Caco-2 (cell line): ENCODE measurements around the gene AFAP1L2. TPM values are rescaled to one million over a fixed set of nuclear protein-coding genes. Genes with fewer than 3 reads are reported as not detected.

Source experiments
- BruUV-seq: library from RNA; stranded (reverse); fragments of 400-500 nt; replicated peaks from 2 replicates; lab custom pipeline; 2021; lab: Mats Ljungman, UMichigan
- CTCF ChIA-PET: fragments of 300-600 bp; sonication (Branson Sonifier 250); formaldehyde crosslinking; loops from one replicate; lab custom pipeline; 2022; ENCODE audit warnings: antibody characterized with exemption; lab: Charles Lee
- POLR2A ChIA-PET: fragments of 300-600 bp; sonication (Branson Sonifier 250); formaldehyde crosslinking; loops from one replicate; lab custom pipeline; 2022; ENCODE audit warnings: antibody characterized with exemption; lab: Charles Lee
- DNase-seq, 2 experiments: peaks; one replicate each; pipeline versions ENCODE4 v3.0.0 to v3.0.0-alpha.2; 2020 to 2022
- H3K27me3 ChIP-seq: replicated peaks from 2 replicates; pipeline ENCODE4 v1.6.0; 2011; ENCODE audit warnings: low read length; ENCODE audit not compliant: control insufficient read depth, insufficient read depth
- H3K36me3 ChIP-seq: 2 replicates; pipeline ENCODE4 v1.5.1; 2011; ENCODE audit warnings: low read length; ENCODE audit not compliant: control insufficient read depth, insufficient read depth
- H3K4me1 ChIP-seq: fragments of 250-450 bp; sonication (Bioruptor Pico); 2 replicates; pipeline ENCODE4 v1.5.1; 2020; ENCODE audit warnings: mild to moderate bottlenecking
- H3K4me3 ChIP-seq: 2 replicates; pipeline ENCODE4 v1.5.1; 2011; ENCODE audit warnings: low read depth, mild to moderate bottlenecking, control low read depth, low read length
- H3K9me3 ChIP-seq: fragments of 250-450 bp; sonication (Bioruptor Pico); 2 replicates; pipeline ENCODE4 v1.5.1; 2020; ENCODE audit warnings: mild to moderate bottlenecking, moderate library complexity
- H3K27ac Mint-ChIP-seq: one replicate; pipeline ENCODE4 v1.8.0; 2022; ENCODE audit warnings: mixed read lengths; ENCODE audit not compliant: unreplicated experiment
- H3K27me3 Mint-ChIP-seq: one replicate; pipeline ENCODE4 v1.8.0; 2022; ENCODE audit warnings: mixed read lengths; ENCODE audit not compliant: insufficient read depth, unreplicated experiment
- H3K36me3 Mint-ChIP-seq: one replicate; pipeline ENCODE4 v1.8.0; 2022; ENCODE audit warnings: mild to moderate bottlenecking, mixed read lengths; ENCODE audit not compliant: insufficient read depth, unreplicated experiment
- H3K4me1 Mint-ChIP-seq: one replicate; pipeline ENCODE4 v1.8.0; 2022; ENCODE audit warnings: low read depth, mixed read lengths; ENCODE audit not compliant: unreplicated experiment
- H3K4me3 Mint-ChIP-seq: one replicate; pipeline ENCODE4 v1.8.0; 2022; ENCODE audit warnings: mild to moderate bottlenecking, moderate library complexity, mixed read lengths; ENCODE audit not compliant: unreplicated experiment
- H3K9me3 Mint-ChIP-seq: one replicate; pipeline ENCODE4 v1.8.0; 2022; ENCODE audit warnings: mixed read lengths; ENCODE audit not compliant: unreplicated experiment
- intact Hi-C: fragments of 100-400 bp; cut with micrococcal nuclease; formaldehyde crosslinking; loops from one replicate; pipeline ENCODE4 v1.10.0; 2022; ENCODE audit not compliant: unreplicated experiment
- total RNA-seq: library from RNA; stranded (reverse); gene quantifications from 2 replicates; pipeline ENCODE4 v1.2.3, GENCODE V29; 2022
- TF ChIP-seq, protein P1 (sequence below), 2 experiments: fragments of 200-600 bp in 1 of 2; IDR thresholded peaks; 1 replicate in 1 of 2; 2 replicates in 1 of 2; pipeline versions ENCODE4 v1.5.1 to v1.8.0; 2011 to 2022; ENCODE audit warnings: antibody characterized with exemption in 1 of 2, control low read depth in 1 of 2, inconsistent platforms in 1 of 2, low read depth in 1 of 2, low read length in 1 of 2, mild to moderate bottlenecking in 1 of 2, moderate library complexity in 1 of 2; ENCODE audit not compliant: insufficient read depth in 1 of 2, severe bottlenecking in 1 of 2, unreplicated experiment in 1 of 2

The AFAP1L2 gene
- total RNA-seq, 1 experiment from 2014 or later, result 2.3 TPM

DNA sequence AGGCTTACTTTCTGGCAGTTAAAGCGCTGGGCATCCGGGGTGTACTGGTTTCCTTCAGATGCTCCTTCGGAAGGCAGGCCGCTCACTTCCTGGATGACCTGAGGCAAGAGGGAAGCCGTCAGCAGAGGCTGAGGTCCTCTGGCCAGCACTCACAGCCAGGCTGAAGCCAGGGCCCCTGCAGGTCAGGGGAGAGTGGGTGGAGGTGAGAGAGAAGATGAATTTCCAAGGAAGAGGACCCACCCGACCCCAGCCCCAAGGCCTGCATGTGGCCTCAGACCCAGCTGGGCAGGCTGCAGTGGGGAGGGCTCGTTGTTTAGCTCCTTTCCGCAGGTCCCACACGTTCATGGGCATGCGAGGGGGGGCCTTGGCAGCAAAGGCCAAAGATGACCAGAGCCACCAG, 94.0 kb downstream of the AFAP1L2 start:
- TF ChIP-seq, protein P1, sequence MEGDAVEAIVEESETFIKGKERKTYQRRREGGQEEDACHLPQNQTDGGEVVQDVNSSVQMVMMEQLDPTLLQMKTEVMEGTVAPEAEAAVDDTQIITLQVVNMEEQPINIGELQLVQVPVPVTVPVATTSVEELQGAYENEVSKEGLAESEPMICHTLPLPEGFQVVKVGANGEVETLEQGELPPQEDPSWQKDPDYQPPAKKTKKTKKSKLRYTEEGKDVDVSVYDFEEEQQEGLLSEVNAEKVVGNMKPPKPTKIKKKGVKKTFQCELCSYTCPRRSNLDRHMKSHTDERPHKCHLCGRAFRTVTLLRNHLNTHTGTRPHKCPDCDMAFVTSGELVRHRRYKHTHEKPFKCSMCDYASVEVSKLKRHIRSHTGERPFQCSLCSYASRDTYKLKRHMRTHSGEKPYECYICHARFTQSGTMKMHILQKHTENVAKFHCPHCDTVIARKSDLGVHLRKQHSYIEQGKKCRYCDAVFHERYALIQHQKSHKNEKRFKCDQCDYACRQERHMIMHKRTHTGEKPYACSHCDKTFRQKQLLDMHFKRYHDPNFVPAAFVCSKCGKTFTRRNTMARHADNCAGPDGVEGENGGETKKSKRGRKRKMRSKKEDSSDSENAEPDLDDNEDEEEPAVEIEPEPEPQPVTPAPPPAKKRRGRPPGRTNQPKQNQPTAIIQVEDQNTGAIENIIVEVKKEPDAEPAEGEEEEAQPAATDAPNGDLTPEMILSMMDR (IDR thresholded peaks at IDR 0.05; ENCODE audit: insufficient read depth in 1 of 2, low read depth in 1 of 2, low read length in 1 of 2, severe bottlenecking in 1 of 2, unreplicated experiment in 1 of 2), result no peak
- no peaks in the 10 kb centered on the region for H3K27me3 Mint-ChIP-seq
- DNase-seq, result peak in 1 of 2 experiments; percentile 27
- H3K4me3 Mint-ChIP-seq, result no peak overlapping the region
- H3K4me1 Mint-ChIP-seq, result no peaks in the 10 kb centered on the region
- no peaks in the 10 kb centered on the region for H3K36me3 ChIP-seq
- intact Hi-C loops, result no loop called here
- no peaks in the 10 kb centered on the region for H3K36me3 Mint-ChIP-seq
- BruUV-seq, result no TSS peak
- ChIA-PET CTCF (no interaction called here), POLR2A (no interaction called here)
- H3K4me3 ChIP-seq, result no peak overlapping the region
- H3K27ac Mint-ChIP-seq, result no peak overlapping the region
- H3K4me1 ChIP-seq, result no peaks in the 10 kb centered on the region
- no peaks in the 10 kb centered on the region for H3K9me3 ChIP-seq
- no peaks in the 10 kb centered on the region for H3K27me3 ChIP-seq
- no peaks in the 10 kb centered on the region for H3K9me3 Mint-ChIP-seq

DNA sequence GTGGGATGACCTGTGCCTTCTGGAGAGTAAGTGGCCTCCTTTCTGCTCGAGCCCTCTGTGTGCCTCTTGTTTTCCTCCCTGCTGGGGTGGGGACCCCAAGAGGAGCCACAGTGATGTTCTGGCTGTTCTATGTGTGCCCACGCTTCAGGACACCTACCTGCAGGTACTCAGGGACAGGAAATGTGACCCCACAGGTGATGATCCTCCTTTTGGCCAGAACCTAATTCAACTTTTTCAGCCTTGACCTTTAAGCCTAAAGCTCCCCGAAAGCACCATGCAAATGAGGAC, 95.0 kb downstream of the AFAP1L2 start:
- no peak overlapping the region for H3K4me3 Mint-ChIP-seq
- Histone ChIP-seq H3K9me3 (no peaks in the 10 kb centered on the region), H3K4me3 (no peak overlapping the region), H3K36me3 (no peaks in the 10 kb centered on the region), H3K4me1 (no peaks in the 10 kb centered on the region), H3K27me3 (no peaks in the 10 kb centered on the region)
- TF ChIP-seq, protein P1 (IDR thresholded peaks at IDR 0.05; ENCODE audit: insufficient read depth in 1 of 2, low read depth in 1 of 2, low read length in 1 of 2, severe bottlenecking in 1 of 2, unreplicated experiment in 1 of 2), result no peak
- no TSS peak for BruUV-seq
- H3K9me3 Mint-ChIP-seq, result no peaks in the 10 kb centered on the region
- CTCF ChIA-PET, result interaction anchor here (0.8 kb wide), 1 partner anchor 64 kb away, joined by 3 read pairs; no protein-coding TSS in a partner anchor
- peaks cover 2% of the 10 kb centered on the region for H3K4me1 Mint-ChIP-seq
- no peak overlapping the region for H3K27ac Mint-ChIP-seq
- H3K36me3 Mint-ChIP-seq, result no peaks in the 10 kb centered on the region
- intact Hi-C loops, result loop anchor here (10.0 kb wide), 1 partner anchor 815 kb away; no protein-coding TSS in a partner anchor
- POLR2A ChIA-PET, result no interaction called here
- DNase-seq, result no peak
- no peaks in the 10 kb centered on the region for H3K27me3 Mint-ChIP-seq

DNA sequence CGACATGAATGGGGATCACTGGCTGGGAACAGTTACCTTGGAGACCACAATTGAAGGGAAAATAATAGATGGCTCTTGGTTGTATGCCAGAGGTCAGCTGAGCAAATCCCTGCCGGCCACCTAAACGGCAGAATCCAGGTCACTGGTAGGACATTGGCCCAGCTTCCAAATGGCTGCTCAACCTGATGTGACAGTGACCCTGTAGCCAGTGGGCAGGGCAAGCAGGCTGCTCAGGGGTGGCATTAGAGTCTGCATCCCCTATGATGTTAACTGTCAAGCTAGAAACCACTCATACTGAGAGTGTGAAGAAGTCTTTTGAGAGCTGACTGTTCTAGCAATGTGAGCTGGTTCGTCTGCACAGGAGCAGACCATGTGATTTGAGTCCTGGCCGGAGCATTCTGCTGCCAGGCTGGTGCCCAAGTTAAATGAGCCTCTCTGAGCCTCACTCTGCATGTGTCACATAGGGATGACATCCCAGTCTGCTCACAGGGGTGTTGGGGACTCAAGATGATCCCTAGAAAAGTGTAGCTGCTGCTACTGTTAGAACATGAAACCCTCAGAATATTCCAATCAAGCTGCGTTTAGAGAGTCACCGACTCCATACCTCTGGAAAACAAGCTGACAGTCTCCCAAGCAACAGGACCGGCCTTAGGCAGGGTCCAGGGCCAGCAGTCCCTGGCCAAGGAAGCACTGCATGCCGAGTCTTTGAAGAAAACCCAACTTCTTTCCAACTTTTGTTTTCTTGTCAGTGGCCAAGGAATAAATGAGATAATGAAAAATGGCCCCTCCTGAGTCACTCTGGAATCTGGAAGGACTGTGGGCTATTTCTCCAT, 95.6 kb downstream of the AFAP1L2 start:
- TF ChIP-seq, protein P1 (IDR thresholded peaks at IDR 0.05; ENCODE audit: insufficient read depth in 1 of 2, low read depth in 1 of 2, low read length in 1 of 2, severe bottlenecking in 1 of 2, unreplicated experiment in 1 of 2), result no peak
- Mint-ChIP-seq H3K27me3 (no peaks in the 10 kb centered on the region), H3K9me3 (no peaks in the 10 kb centered on the region), H3K36me3 (no peaks in the 10 kb centered on the region), H3K4me1 (peaks cover 8% of the 10 kb centered on the region), H3K4me3 (no peak overlapping the region), H3K27ac (no peak overlapping the region)
- Histone ChIP-seq H3K4me1 (peaks cover 4% of the 10 kb centered on the region; the same call in 1 of the 2 replicates), H3K9me3 (no peaks in the 10 kb centered on the region), H3K4me3 (no peak overlapping the region), H3K36me3 (no peaks in the 10 kb centered on the region), H3K27me3 (no peaks in the 10 kb centered on the region)
- peak in 1 of 2 experiments; percentile 15 for DNase-seq
- ChIA-PET POLR2A (no interaction called here), CTCF (no interaction called here)
- BruUV-seq, result no TSS peak
- intact Hi-C loops, result loop anchor here (10.0 kb wide), 1 partner anchor 816 kb away; no protein-coding TSS in a partner anchor
